Esophagus squamous epithelium (tissue), 4 donors: ENCODE measurements around the gene MYH15.

Experiments used
- POLR2A ChIP-seq, 4 donors: fragments of 450-650 bp; IDR thresholded peaks; one replicate each; pipeline ENCODE4 v1.6.1; 2017; ENCODE audit warnings: antibody characterized with exemption in 4 of 4, mild to moderate bottlenecking in 4 of 4, moderate library complexity in 3 of 4
- TF ChIP-seq, protein P1 (sequence below), 6 experiments: fragments of 450-650 bp in 4 of 6; fragments of 200-600 bp in 2 of 6; sonication (generic) in 2 of 6; IDR thresholded peaks; one replicate each; pipeline ENCODE4 v1.5.1; 2016 to 2019; ENCODE audit warnings: antibody characterized with exemption in 6 of 6, mild to moderate bottlenecking in 4 of 6, moderate library complexity in 4 of 6

DNA sequence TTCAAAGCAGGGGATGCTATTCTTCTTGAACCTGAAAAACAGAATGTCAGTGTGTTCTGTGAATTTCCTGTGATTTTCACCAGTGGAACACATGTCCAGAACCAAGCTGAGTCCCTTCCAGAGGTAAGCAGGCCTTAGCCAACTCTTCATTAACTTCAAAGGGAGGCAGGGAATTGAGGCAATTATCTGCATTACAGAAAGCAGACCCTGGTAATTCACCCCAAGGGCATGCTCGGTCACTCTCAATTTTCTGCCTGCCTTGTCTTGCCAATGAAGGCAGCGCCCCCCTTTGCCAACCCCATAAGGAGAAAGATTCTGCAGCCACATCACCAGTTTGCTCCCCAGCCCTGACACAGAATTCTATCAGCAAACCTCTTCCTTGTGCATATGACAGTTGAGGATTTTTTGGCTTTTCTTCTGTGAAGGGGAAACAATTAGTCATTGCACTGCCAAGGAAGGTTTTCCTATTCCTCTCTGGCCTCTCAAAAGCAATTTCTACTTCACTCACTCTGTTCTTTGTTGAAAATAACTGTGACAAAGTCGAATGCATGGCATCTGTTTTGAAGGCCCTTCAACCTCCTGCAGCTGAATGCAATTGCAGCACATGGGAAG is 128.8 kb downstream of the MYH15 start:
- TF ChIP-seq, protein P1, sequence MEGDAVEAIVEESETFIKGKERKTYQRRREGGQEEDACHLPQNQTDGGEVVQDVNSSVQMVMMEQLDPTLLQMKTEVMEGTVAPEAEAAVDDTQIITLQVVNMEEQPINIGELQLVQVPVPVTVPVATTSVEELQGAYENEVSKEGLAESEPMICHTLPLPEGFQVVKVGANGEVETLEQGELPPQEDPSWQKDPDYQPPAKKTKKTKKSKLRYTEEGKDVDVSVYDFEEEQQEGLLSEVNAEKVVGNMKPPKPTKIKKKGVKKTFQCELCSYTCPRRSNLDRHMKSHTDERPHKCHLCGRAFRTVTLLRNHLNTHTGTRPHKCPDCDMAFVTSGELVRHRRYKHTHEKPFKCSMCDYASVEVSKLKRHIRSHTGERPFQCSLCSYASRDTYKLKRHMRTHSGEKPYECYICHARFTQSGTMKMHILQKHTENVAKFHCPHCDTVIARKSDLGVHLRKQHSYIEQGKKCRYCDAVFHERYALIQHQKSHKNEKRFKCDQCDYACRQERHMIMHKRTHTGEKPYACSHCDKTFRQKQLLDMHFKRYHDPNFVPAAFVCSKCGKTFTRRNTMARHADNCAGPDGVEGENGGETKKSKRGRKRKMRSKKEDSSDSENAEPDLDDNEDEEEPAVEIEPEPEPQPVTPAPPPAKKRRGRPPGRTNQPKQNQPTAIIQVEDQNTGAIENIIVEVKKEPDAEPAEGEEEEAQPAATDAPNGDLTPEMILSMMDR (IDR thresholded peaks at IDR 0.05) = no peak
- TF ChIP-seq POLR2A (IDR thresholded peaks at IDR 0.05) = no peak
